Measurements from ENCODE around the gene ESAM.

Gene ESAM

GRCh38 chr11:124728134-124728533 lies 34.0 kb downstream of the ESAM start:
- Histone ChIP-seq H3K4me1 (ENCODE audit: control insufficient read depth, insufficient read depth, low read length) (peaks cover 3% of the 10 kb centered on the region; the same call in 1 of the 2 replicates), H3K4me3 (ENCODE audit: low read depth, low read length) (no peak overlapping the region), H3K27ac (ENCODE audit: extremely low read depth, low read depth, low read length) (no peak overlapping the region), H3K36me3 (ENCODE audit: control insufficient read depth in 2 of 2, insufficient read depth in 1 of 2, low read length in 2 of 2) (no peaks in the 10 kb centered on the region), H3K9me3 (ENCODE audit: control insufficient read depth, insufficient read depth, low read depth, low read length) (no peaks in the 10 kb centered on the region)
- TF ChIP-seq, protein P1, sequence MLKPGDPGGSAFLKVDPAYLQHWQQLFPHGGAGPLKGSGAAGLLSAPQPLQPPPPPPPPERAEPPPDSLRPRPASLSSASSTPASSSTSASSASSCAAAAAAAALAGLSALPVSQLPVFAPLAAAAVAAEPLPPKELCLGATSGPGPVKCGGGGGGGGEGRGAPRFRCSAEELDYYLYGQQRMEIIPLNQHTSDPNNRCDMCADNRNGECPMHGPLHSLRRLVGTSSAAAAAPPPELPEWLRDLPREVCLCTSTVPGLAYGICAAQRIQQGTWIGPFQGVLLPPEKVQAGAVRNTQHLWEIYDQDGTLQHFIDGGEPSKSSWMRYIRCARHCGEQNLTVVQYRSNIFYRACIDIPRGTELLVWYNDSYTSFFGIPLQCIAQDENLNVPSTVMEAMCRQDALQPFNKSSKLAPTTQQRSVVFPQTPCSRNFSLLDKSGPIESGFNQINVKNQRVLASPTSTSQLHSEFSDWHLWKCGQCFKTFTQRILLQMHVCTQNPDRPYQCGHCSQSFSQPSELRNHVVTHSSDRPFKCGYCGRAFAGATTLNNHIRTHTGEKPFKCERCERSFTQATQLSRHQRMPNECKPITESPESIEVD (tag by site-specific recombination; IDR thresholded peaks at IDR 0.05): no peak
- TF ChIP-seq ZBTB21 (tag by site-specific recombination; IDR thresholded peaks at IDR 0.05): no peak
- TF ChIP-seq SP2 (tag by site-specific recombination; IDR thresholded peaks at IDR 0.05): no peak
- TF ChIP-seq ZNF266 (tag by site-specific recombination; IDR thresholded peaks at IDR 0.05; ENCODE audit: low read depth): no peak
- TF ChIP-seq ZNF140 (tag by site-specific recombination; IDR thresholded peaks at IDR 0.05): no peak
- TF ChIP-seq ZNF747 (tag by site-specific recombination; IDR thresholded peaks at IDR 0.05): no peak
- TF ChIP-seq ZNF426 (tag by site-specific recombination; IDR thresholded peaks at IDR 0.05): no peak
- POLR2A ChIA-PET: no interaction called here
- CTCF ChIA-PET: no interaction called here

DNA sequence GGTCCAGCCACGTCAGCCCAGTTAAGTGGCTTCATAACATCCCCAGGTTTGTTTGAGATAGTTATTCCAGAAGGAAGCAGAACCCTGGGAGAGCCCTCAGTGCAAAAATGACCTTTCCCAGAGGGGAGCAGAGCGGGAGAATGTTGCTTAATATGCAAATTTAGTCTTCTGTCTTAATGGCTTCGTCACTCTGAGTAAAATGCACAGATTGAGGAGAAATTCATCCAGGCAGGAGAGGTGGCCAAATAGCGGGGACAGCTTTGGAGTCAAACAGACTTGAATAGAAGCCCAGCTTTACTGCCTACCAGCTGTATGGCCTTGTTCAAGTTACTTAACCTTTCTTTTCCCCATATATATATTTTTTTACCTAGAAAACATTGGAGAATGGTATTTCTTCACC lies 34.6 kb downstream of the ESAM start:
- H3K36me3 ChIP-seq (ENCODE audit: control insufficient read depth in 2 of 2, insufficient read depth in 1 of 2, low read length in 2 of 2): no peaks in the 10 kb centered on the region
- H3K9me3 ChIP-seq (ENCODE audit: control insufficient read depth, insufficient read depth, low read depth, low read length): no peaks in the 10 kb centered on the region
- TF ChIP-seq ZNF155 (tag by site-specific recombination; IDR thresholded peaks at IDR 0.05) (no peak), ZNF791 (tag by site-specific recombination; IDR thresholded peaks at IDR 0.05) (no peak), ZNF549 (tag by site-specific recombination; IDR thresholded peaks at IDR 0.05) (no peak), ZNF292 (tag by site-specific recombination; IDR thresholded peaks at IDR 0.05; ENCODE audit: borderline replicate concordance, low read depth) (no peak), ZNF707 (tag by site-specific recombination; IDR thresholded peaks at IDR 0.05) (no peak), KLF7 (tag by site-specific recombination; IDR thresholded peaks at IDR 0.05; ENCODE audit: borderline replicate concordance) (no peak), ZNF175 (tag by site-specific recombination; IDR thresholded peaks at IDR 0.05) (no peak), ZNF610 (tag by site-specific recombination; IDR thresholded peaks at IDR 0.05; ENCODE audit: borderline replicate concordance) (no peak), SCRT1 (tag by site-specific recombination; IDR thresholded peaks at IDR 0.05; ENCODE audit: borderline replicate concordance) (no peak), ZNF423 (tag by site-specific recombination; IDR thresholded peaks at IDR 0.05) (no peak), ZNF404 (tag by site-specific recombination; IDR thresholded peaks at IDR 0.05) (no peak), BCL11B (tag by site-specific recombination; IDR thresholded peaks at IDR 0.05; ENCODE audit: low read depth) (no peak), ZNF394 (tag by site-specific recombination; IDR thresholded peaks at IDR 0.05; ENCODE audit: borderline replicate concordance) (no peak), PRDM1 (tag by site-specific recombination; IDR thresholded peaks at IDR 0.05) (no peak), HOXD13 (CRISPR knock-in tag; IDR thresholded peaks at IDR 0.05; ENCODE audit: borderline replicate concordance) (no peak), ZBTB8A (tag by site-specific recombination; IDR thresholded peaks at IDR 0.05) (no peak)
- TF ChIP-seq, protein P2, sequence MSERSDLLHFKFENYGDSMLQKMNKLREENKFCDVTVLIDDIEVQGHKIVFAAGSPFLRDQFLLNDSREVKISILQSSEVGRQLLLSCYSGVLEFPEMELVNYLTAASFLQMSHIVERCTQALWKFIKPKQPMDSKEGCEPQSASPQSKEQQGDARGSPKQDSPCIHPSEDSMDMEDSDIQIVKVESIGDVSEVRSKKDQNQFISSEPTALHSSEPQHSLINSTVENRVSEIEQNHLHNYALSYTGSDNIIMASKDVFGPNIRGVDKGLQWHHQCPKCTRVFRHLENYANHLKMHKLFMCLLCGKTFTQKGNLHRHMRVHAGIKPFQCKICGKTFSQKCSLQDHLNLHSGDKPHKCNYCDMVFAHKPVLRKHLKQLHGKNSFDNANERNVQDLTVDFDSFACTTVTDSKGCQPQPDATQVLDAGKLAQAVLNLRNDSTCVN (tag by site-specific recombination; optimal IDR thresholded peaks at IDR 0.05): no peak
- H3K4me3 ChIP-seq (ENCODE audit: low read depth, low read length): no peak overlapping the region
- H3K4me1 ChIP-seq (ENCODE audit: control insufficient read depth, insufficient read depth, low read length): peaks cover 3% of the 10 kb centered on the region; the same call in 1 of the 2 replicates
- no peak overlapping the region for H3K27ac ChIP-seq (ENCODE audit: extremely low read depth, low read depth, low read length)
- ChIA-PET CTCF (no interaction called here), POLR2A (no interaction called here)
